OCI-M2 (cell line): ENCODE data around the gene ANK2.
"Not testable (repeated sequence)": the region's sequence is repeated elsewhere in the genome, so short reads cannot be mapped to it uniquely, and the experiment has no call there.

Source experiments
- DNase-seq: peaks from one replicate; lab custom pipeline; 2025; ENCODE audit not compliant: unreplicated experiment; lab: John Stamatoyannopoulos, UW

Gene ANK2

GRCh38 chr4:113146876-113147358, 97.5 kb downstream of the ANK2 start:
- DNase-seq = no peak

- no peak for DNase-seq
Measured at GRCh38 chr4:113147498-113148111, 98.2 kb downstream of the ANK2 start.

GRCh38 chr4:113148925-113149324, 99.5 kb downstream of the ANK2 start:
- no peak for DNase-seq

DNA sequence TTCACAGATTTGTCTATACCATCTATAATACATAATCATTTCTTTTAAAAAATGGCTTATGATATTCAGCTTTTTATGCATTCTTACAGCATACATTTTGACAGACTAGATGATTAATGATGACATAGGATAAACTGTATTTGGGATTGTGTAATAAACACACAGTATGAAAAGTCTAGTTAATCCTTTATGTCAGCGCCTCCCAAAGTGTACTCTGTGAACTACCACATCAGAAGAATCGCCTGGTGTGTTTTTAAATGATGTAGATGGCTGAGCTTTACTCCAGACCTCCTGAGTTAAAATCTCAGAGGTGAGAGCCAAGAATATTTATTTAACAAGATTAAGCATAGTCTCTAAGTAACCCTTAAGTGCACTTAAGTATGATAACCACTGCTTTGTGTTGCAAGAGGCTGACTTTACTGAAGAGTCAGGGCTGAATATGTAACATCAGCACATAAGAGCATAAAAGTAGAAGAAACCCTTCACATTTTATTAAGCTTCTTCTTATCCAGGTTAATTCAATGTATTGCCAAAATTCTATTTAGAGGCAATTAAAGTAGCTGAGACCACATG, 104.2 kb downstream of the ANK2 start:
- no peak for DNase-seq

- DNase-seq = no peak
Measured at GRCh38 chr4:113154281-113154680, 104.8 kb downstream of the ANK2 start.

DNA sequence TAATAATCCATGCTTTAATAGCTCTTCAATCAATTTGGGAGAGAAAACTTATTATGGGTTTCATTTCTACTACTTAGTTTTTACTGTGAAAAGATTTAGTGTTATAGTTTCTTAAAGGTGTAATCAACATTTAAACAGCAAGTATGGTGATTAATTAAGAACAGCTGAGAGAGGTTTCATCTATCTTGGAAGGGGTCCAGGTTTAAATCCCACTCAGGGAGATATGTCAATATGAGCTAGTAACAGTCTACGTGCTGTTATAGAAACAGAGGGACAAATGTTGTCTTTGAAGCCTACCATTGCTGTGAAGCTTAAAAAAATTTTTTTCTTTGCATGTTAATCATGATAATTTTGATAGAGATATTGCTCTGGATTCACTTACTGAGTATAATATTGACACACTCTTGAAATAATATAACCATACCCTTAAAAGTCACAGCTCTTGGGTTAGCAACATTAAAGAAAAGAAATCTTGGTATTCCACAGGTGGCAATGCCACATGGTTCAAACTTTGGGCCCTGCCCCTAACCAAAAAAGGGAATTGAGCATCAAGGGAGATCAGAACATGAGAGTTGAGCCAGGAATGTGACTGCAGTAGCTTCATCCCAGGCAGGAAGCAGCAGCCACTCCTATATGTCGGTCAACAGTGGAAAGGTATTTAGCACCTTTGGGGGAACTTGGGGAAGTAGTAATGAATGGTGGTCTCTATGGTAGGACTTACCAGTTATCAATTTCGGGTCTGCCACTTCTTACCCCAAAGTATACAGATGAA, 107.8 kb downstream of the ANK2 start:
- DNase-seq = no peak

GRCh38 chr4:113159942-113160545, 110.6 kb downstream of the ANK2 start:
- DNase-seq = no peak

DNA sequence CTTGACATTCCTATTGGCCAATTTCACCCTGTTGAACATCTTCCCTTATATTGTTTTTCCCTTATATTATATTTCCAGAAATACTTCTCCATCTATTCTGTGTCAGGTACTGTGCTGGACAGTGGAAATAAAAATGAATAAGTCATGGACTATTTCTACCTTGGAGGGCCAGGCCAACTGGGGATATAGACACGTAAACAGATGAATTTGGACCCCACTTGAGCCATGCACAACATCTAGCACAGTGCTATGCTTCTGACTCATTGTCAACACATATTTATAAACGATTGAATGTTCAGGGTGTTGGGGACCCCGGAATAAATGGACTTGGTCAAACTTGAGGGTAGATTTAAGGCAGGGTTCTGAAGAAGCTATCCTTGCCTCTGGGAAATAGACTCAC, 111.1 kb downstream of the ANK2 start:
- no peak for DNase-seq

DNA sequence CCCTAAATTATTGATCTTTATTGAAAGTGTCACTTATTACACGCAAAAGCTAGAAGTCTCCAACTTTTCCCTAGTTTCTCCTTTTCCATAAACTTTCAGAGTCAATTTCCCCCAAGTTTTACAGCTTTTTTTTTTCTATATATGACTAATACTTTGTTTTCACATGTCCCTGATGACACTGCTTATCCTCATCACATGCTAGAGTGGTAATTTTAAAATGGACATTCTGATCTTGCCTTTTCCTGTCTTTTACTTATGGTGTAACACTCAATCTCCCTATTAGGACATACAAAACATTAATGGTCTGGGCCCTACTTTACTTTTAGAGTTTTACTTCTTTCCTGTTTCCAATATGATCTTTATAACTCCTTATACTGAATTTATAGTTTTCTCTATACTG, 112.6 kb downstream of the ANK2 start:
- no peak for DNase-seq

DNA sequence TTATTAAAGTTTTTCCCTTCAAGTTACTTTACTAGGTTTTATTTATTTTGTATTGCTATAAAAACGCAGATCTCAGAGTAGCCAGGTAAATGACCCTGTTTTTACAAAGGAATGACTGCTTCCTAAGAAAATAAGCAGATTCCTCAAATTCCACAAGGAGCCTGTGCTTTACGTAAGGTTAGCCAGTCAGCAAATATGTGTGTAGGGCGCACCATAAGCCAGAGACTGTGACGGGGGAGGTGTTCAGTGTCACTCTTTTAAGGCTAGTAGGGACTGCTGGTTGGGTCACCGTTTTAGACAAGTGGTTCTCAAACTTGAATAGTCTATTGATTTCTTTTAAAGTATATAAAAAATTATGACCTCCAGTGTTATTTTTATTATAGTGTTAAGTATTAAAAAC, 119.9 kb downstream of the ANK2 start:
- no peak for DNase-seq

- DNase-seq = no peak
Measured at GRCh38 chr4:113170115-113170804, 120.8 kb downstream of the ANK2 start.

DNA sequence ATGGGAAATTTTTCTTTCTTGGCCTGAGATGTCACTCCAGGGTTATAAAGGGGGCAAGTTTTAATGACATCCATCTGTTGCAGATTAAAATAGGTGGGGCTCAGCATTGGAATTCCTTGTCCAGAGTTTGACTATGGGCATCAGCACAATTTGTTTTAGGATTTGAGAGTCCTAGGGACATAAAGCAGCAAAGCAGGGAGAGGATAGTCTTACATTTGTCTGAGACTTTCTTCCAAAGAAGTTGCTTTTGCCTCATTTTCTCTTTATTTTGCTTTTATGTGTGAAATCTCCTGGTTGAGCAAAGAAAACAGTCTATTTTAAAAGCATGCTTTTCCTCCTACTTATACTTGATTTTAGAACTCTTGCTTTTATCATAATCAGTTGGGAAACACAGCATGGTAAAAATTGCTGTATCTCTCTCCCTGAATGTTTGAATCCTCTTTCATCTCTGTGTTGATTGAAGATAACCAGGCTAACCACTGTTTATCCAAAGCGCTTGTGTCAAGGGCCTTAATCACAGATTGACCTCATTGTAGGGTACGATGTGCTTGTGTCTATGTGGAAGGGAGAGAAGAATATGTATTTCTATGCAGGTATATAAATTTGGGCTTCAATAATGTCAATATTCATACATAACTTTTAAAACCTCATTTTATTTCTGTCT, 121.5 kb downstream of the ANK2 start:
- no peak for DNase-seq

DNA sequence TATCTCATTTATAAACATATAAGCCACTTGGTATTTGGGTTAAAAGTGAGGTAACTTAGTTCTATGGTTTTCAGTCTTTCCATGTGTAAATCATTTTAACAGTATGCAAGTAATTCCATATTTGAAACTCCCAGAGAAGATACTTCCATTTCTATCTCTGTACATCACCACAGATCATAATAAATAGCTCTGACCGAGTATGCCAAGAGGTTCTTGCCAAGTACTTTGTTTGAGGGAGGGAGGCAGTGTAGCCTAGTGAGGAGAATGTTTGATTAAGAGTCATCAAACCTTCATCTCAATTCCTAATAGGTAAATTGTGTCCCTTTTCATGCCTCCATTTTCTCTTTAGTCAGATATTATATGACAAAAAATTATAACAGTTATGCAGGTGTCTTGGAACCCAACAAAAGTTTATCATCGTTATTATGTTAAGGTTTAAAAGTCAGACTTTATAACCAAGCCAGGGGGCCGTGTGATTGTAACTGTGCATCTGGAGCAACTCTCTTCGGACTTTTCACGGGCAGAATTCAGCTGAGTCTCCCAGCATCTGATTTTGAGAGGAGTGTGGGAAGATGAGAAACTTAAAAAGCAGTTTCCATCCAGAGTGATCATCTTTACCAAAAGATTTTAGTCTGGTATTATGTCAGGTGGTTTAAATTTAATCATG, 123.8 kb downstream of the ANK2 start:
- no peak for DNase-seq

GRCh38 chr4:113173793-113174264, 124.4 kb downstream of the ANK2 start:
- no peak for DNase-seq

- no peak for DNase-seq
Measured at GRCh38 chr4:113179091-113179490, 129.6 kb downstream of the ANK2 start.

DNA sequence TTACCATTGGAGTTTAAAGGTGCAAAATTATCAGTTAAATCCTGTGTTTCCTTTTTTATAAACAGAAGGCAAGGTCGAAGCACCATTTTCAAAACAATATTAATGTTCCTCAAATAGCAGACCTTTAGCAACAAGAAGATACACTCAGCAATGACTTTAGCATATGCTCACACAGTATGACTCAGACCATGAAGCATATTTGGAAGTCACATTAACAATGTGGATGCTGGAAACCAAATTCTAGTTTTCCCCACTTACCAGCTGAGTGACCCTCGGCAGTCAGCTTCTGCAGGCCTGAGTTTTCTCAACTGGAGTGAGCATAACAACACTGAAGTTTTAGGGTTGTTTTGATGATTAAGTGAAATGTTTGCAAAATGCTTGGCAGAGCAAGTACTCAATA, 130.5 kb downstream of the ANK2 start:
- DNase-seq = no peak

DNA sequence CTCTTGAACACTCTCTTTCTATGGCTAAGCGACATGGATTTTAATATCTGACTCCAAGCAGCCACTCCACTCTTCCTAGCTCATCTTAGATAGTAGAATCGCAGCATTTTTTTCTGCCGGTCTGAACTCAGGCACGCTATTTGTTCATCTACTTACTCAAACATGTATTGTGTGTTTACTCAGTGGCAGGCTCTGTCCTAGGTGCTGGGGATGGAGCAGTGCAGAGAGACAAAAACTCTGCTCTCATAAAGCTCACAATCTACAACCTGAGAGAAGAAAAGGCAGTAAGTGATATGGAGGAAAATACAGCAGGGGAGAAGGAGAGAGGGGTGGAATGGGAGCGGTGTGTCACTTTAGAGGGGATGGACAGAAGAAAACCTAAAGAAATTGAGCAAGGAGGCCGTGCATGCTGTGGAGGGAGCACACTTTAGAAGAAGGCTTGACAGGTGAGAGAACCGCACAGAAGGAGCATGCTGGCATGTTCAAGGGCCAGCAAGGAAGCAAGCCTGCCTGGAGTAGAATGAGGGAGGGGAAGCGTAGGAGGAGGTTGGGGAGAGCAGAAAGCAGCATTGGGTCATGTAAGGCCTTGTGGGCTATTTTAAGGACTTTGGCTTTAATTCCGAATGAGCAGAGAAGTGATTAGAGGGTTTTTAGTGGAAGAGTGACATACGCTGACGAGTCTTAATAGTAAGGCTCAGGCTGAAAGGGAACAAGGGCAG, 132.0 kb downstream of the ANK2 start:
- DNase-seq = no peak

- DNase-seq = no peak
Measured at GRCh38 chr4:113183032-113183605, 133.7 kb downstream of the ANK2 start.

GRCh38 chr4:113186220-113186619, 136.8 kb downstream of the ANK2 start:
- DNase-seq = not testable (repeated sequence)
